GM21825 (cell line): ENCODE data around the gene KRT80.

ENCODE experiments used
- ATAC-seq: cut with Tn5 transposase; IDR thresholded peaks from one replicate; pipeline ENCODE4 v1.9.1; 2021; ENCODE audit warnings: mild to moderate bottlenecking, moderate library complexity; ENCODE audit not compliant: unreplicated experiment

KRT80 gene

DNA sequence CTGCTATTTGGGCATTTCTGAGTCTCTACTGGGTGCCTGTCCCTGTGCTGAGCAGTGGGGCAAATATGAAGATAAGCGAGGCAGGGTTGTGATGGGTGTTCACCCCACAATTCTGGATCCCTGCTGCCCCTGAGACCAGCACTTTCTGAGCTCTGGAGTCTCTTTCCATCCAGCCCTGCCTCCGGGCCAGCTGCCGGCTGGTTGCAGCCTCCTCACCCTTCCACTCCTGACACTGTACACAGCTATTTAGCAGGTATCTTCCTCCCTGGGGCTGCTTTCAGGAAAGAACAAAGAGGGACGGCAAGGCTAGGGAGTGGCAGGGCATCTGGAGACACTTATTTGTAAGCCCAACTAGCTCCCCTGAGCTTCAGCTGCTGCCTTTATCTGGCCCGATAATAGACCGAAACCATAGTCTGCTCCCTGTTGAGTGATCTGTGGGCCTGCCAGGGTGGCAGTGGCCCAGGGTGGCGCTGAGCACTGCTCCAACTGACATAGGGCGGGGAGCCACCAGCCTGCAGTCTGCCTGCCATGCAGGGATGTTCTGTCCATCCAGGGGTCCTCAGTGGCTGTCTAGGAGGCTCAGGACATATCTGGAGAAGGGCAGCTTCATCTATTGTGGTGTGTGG, 7.6 kb upstream of the KRT80 start:
- no peak for ATAC-seq

DNA sequence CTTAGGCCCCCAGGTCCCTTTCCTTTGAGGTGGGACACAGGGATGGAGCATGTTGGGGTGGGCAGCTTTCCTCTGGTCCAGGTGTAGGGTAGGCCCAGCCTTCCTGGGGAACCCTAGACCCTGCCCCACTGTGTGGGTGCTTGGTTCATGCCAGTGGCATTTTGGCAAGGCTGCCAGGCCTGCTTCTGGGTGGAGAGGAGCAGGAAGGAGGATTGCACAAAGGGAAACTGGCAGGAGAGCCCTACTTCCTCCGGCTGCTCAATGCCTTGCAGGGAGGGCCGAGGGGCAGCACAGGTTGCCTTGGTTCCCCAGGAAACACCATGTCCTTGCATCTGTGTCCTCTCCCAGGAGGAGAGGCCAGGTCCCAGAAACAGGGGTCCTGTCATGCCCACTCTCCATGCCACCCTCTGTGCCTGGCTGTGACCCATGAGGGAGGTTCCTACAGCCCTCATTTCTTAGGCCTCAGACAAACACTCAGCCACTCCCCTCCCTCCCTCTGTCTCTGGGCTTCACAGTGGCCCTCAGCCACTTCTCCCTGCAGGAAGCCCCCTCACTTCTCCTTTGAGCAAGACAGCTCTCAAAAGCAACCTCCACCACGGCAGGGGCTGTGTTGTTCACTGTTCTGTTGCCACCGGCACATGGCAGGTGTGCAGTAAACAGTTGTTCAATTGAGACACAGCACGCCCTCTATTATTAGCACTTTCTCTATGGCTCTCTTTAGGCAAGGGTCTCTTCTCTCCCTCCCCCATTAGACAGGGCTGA, 6.8 kb upstream of the KRT80 start:
- ATAC-seq, result no peak

DNA sequence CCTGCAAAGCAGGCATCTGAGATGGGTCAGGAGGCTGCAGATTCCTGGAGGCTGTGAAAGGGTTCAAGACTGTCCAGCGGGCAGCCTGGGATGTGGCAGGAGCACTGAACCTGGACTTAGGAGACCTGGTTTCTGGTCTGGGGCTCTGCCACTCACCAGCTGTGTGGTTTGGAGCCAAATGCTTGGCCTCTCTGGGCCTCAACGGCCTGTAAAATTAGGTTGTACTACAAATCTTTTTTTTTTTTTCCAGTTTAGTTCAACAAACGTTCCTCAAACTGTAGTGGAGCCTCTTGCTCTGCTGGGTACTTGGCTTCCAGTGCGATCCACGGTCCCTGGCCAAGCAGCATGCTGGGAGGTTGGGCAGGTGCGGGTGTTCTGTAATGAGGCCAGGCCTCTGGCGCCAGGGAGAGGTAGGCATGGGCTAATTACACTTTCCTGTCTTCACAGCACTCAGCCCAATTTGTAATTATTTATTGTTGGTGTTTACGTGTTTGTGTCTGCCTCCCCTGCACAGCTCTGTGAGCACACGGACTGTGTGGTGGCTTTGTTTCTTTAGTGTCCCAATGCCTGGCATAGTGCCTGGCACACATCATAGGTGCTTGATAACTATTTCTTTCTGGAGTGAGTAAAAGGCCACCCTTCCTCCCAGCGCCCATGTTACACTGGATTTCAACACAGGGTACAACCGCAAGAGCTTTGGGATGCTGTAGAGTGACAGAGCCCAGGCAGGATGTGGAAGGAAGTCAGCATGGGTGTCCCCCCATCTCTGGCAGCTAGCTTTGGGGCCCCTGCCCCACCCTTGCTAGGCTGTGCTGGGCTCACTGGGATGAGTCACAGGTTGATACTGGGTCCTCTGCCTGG, 5.8 kb upstream of the KRT80 start:
- ATAC-seq, result no peak

DNA sequence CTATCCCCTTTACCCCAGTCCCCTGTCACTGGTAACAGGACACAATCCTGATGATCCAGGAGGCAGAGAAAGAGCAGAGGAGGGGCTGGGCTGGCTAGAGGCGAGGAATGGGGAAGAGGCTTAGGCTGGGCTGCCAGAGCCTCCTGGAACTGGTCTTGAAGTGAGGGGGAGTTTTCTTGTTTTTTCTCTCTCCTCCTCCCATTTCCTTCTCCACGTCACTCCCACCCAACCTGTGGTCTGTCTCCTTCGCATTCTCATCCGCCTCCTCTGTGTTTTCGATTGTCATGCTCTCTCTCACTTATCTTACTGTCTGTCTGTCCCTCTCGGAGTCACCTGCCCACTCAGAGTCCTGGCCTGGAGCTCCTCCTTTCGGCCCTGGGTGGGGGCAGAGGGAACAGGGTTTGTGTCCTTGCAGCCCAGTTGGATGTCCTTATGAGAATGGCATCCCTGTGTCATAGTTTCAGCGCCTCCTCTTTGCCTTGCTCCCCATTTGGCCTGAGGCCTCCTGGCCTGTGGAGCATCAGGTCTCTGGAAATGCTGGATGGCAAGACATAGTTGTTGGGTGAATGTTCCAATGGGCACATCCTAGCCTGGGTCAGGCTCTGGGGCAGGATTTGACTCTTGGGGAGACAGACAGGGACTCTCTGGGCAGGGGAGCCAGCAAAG, 3.4 kb upstream of the KRT80 start:
- ATAC-seq, result no peak

DNA sequence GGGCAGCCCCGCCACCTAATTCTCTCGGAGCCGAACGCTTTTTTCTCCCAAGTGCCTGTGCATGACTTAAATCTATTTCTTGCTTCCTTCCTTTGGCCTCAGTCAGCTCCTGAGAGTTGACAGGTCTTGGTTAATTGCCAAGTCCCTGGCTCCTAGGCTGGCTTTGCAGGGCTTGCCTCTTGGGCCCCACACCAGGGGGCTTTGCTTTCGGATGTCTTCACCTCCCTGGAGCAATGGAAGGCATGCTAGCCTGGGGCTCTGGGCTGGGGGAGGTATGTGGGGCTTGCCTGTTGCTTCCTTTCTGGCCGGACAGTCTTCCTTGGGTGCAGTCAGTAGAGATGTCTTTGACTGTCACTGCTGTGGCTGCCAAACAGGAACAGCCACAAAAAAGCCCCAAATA, 2.2 kb upstream of the KRT80 start:
- ATAC-seq, result no peak

DNA sequence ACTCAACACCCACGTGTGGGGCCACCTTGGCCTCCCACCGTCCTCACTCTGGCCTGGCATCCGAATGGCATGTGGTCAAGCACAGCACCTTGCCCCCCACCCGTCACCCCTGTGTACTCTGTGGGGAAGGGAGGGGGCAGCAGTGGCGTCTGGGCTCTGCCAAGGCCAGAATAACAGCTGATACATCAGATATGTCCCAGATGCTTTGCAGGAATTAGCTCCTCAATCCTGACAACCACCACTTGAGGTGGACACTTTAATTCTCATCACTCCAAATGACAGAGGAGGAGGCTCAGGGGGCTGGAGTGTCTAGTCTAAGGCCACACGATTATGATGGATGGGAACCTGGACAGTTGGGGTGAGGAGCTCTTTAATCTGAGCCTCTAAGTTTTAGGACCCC, 1.7 kb upstream of the KRT80 start:
- no peak for ATAC-seq

DNA sequence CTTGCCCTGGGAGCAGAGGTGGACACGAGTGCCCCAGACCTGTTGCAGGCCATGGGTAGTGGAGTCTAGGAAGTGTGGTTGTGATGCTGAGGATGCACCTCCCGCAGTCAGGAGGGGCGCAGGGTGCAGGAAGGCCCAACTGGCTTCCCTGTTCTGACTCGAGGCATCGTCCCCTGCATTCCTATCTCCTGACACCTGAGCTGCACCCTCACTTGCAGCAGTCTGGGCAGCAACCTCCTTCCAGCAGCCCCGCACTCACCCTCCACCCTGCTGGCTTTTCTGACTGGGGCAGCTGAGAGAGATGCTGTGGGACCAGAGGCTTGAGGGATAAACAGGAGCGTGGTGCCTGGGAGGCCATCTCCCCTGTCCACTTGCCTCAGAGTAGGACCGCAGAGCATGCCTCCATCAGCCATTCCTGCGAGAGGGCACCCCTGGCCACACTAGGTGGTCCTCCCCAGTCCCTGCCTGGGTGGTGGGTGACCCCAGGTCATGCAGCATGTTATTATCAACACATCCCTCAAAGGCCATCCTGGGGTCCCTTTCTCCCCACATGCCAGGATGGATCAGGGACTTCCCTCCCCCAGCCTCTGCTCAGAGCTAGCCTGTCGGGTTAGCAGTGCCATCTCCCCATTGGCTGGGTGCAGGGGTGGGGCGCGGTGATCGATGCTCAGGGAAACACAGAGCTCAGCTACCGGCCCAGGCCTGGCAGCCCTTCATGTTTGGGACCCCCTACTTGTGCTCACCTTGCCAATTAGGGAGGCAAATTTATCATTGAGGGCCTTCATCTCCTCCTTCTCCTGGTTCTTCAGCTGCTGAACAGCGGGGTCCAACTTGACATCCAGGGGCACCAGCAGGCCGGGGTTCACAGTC, 719 bp downstream of the KRT80 start:
- ATAC-seq, result no peak

DNA sequence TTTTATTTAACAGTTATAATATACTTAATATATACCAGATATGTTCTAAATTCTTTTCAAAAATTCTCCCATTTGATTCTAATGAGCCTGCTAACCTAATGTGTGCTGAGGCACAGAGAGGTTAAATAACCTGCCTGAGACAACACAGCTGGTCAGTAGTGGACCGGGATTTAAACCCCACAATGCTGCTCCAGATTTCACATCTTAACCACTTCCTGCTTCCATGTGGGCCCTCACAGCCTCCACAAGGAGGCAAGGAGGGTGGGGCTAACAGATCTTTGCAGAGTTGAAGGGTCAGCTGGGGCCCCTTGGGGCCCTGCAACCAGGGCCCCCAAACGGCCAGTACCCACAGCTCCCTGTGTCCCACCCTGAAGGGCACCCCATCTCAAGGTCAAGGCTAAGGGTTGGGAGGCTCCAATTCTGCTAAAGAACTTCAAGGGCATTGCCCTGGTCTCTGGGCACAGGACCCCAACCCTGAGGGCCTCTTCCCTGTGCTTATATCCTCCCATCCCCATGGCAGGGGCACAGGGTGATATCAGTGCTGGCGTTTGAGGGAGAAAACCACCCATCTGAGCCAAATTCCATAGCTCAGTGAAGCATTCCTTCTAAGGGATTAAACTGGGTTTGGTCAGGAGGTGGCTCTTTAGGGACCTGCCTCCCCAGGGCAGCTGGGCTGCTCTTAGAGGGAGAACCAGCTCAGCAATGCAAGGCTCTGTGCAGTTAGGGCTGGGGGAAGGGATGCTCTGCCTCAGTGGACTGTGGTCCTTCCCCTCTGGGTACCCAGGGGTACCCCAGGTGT, 2.2 kb downstream of the KRT80 start:
- no peak for ATAC-seq

DNA sequence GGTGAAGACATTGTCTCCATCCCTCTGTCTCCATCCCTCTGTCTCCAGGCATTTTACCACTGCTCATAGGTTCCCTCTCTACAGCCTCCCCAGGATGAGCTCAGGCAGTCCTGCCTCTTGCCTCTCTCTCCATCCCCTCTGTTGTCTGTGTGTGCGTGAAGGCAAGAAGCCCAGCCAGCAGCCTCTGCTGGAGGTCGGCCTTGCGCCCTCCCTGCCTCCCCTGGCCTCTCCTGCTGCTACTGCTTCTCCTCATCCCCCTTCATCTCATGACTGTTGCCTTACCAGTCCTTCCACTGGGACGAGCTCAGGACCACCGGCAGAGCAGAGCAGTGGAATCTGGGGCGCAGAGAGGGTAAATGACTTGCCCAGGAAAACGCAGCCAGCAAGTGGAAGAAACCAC, 3.2 kb downstream of the KRT80 start:
- no peak for ATAC-seq

DNA sequence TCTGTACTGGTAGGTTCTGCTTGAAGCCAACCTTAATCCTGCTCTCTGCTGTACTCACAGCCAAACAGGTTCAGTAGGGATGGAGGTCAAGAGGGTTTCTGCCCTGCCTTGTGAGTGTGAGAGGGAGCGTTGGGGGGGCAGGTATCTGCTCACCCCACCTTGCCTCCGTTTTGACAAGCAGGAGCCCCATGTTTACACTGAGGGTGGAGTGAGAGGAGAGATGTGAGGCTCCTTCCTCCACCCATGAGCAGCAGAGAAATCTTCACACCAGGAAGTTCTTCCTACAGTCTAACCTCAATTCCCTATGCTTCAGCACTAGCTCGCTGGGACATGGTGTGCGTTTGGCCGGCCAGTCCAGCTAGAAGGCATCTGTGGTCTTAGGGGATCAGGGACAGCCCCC, 4.2 kb downstream of the KRT80 start:
- no peak for ATAC-seq

DNA sequence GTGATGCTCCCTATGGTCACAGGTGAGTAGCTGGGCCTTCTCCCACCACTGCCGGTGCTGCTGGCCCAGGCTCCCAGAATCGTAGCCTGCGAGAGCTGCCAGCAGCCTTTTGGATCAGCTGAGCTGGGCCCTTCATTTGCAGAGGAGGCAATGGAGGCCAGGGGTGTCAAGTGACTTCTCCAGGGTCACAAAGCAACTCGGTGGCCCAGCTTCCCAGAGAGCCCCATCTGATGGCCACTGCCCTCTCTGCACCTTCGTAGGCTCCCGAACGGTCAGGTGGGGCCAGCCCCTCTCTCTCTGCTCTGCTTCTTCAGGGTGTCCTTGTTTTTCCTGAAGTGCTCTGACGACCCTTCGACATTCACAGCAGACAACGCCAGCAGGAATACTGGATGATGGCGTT, 4.6 kb downstream of the KRT80 start:
- ATAC-seq, result no peak

DNA sequence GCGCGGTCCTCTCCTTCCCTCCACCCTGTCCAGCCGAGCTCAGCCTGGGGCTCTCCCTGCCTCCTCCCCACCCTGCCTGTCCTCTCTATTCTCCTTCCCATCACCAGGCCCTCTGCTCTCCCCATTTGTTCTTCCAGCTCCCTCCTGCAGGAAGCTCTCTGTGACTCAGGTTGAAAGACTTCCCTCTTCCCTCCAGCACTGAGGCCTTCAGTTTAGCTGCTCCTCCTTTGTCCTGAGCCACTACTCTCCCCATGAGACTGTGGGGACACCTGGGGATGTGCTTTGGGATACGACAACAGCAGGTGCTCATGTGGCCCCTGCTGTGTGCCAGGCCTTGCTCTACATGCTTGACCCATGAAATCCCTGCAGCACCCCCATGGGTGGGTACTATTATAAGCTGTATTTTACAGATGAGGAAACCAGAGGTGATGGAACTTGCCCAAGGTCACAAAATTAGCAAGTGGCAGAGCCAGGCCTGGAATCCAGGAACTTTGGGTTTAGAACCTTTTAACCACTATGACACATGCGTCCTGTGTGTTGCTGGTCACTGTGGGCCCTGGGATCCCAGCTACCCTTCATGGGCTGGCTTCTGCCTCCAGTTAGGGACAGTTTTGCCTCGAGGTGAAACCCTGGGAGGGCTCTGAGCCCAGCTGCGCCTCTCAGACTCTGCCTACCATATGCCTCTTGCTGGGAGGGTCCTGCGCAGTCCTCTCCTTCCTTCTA, 5.5 kb downstream of the KRT80 start:
- no peak for ATAC-seq

DNA sequence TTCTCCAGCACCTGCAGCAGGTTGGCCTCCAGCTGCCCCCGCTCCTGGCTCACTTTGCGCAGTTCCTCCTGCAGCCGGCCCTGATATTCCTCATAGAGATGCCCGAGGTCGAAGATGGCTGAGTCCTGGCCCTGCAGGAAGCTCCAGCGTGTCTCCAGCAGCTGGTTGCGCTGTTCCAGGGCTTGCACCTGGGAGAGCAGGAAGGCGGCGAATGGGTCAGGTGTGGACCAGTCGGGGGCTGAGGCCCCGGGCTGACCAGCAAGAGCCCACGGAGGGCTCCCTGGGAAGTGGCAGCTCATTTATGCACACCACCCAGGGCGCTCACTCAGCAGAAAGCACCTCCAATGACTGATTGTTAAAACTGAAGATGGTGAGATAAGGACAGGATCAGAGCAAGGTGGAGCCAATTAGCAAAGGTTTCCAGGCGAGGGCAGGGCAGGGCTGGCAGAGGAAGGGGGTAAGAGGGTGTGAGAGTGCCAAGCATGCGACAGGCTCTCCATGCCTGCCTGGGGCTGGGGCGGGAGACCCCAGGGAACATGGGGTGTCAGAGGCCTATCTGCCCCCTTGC, 6.3 kb downstream of the KRT80 start:
- ATAC-seq, result no peak

DNA sequence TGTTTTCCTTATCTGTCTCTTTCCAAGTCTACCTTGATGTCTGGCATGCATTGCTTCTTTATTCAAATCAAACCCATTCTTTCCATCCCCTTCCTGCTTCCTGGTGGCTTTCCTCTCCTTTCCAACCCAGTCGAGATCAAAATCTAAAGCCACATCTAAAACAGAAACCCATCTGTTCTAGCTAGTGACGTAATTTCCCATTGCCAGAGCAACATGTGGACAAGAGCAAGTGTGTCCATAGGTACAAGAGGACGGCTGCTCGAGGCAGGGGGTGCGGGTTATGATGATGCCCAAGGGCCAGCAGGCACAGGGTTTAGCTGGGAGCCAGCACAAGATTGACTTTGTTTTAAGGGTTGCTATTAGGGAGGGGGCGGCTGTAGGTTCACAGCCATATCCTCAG, 7.0 kb downstream of the KRT80 start:
- ATAC-seq, result no peak

DNA sequence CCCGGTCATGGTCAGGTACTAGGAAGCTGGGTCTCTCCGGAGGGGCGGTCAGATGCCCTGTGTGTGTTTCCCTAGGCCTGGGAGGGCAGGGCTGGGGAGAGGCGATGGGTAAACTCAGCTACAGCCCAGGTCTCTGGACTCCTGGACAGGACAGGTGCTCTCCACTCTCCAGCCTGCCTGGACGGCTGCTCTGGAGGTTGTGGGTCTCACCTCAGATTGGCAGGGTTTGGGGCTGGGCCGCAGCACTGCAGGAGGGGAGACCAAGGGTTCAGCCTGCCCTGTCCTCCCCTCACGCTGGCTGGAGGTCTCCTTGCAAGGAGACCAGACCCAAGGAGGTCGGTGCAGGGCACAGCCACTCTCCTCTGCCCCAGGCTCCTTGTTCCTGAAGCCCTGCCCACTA, 7.8 kb downstream of the KRT80 start:
- no peak for ATAC-seq

DNA sequence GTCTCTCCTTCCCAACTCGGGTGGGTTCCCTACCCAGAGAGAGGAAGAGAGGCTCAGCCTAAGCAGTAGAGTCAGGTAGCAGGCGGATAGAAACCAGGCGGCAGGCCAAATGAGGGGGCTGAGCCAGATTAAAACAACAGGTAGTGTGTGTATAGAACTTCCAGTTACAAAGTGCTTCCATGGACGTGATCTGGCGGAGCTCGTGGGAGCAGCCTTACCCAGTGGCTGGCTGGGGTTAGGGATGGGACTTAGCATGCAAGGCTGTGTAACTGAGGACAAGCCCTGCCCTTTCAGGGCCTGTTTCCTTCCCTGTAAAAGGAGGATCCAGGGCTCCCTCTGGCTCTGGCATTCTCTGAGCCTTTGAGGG, 8.3 kb downstream of the KRT80 start:
- no peak for ATAC-seq

DNA sequence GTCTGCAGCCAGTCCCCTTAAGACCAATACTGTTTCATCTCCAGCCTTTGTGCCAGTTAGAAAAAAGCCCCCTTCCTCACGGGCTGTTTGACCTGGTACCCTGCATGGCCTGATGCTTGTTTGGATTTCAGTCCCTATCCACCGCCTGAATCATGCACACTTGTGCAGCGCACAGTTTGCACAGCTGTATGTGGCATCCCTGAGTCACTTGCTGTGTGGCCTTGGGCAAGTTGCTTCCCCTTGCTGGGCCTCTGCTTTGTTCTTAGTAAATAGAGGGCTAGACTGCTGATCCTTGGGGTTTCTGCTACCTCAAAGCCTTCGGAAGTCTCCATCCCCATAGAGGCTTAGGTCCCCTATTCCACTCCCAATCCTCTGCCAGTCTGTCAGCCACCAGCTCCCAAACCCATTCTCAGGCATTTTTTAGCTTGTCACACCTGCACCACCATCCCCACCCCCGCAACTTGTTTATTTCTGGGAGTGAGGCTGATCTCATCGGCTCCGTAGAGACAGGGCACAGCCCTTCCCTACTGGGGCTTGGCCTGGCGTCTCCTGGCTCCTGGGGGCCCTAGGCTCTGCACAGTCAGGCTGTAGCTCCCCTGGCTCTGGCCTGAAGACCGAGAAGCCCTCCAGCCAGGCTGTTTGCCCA, 8.8 kb downstream of the KRT80 start:
- ATAC-seq, result no peak

DNA sequence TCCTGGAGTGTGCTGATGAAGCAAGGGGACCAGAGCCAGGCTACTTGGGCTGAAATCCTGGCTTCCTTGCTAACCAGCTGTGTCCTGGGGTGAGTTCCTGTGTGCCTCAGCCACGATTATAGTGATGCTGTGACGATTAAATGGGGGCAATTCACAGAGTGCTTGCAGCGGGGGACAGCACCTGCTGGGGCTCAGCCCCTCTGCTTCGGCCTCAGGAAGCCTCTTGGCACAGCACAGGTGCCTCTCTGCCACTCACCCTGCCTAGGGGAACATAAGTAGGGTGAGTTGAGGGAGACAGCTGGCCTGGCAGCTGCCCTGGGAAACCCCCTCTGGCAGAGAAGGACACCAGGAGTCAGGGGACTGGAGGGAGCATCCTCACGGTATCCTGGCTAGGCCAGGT, 9.4 kb downstream of the KRT80 start:
- no peak for ATAC-seq
